Small intestine (tissue), 7 donors: Measurements from ENCODE around the gene MYO1F. TPM values are rescaled to one million over a fixed set of nuclear protein-coding genes. Genes with fewer than 3 reads are reported as not detected.
"Not testable (repeated sequence)": the region's sequence is repeated elsewhere in the genome, so short reads cannot be mapped to it uniquely, and the experiment has no call there.

Experiments
- DNase-seq, 2 donors: peaks; one replicate each; pipeline versions ENCODE4 v3.0.0 to v3.0.0-alpha.2; 2013
- FAIRE-seq: peaks from 2 replicates; lab custom pipeline; 2012; peaks lifted over from hg19 to GRCh38; lab: Jason Lieb, UNC
- H3K27ac ChIP-seq, 3 donors: one replicate each; pipeline ENCODE4 v1.5.1; 2013; ENCODE audit warnings: low read length in 2 of 3, mild to moderate bottlenecking in 2 of 3, control low read depth in 1 of 3, inconsistent platforms in 1 of 3, low read depth in 1 of 3, moderate library complexity in 1 of 3
- H3K27me3 ChIP-seq, 3 donors: one replicate each; pipeline ENCODE4 v1.6.1; 2013; ENCODE audit warnings: low read length in 3 of 3, inconsistent platforms in 1 of 3; ENCODE audit not compliant: control insufficient read depth in 3 of 3, insufficient read depth in 3 of 3
- H3K36me3 ChIP-seq, 3 donors: one replicate each; pipeline ENCODE4 v1.6.1; 2013; ENCODE audit warnings: low read length in 3 of 3, inconsistent platforms in 1 of 3, low read depth in 1 of 3, mild to moderate bottlenecking in 1 of 3, moderate library complexity in 1 of 3; ENCODE audit not compliant: control insufficient read depth in 3 of 3, insufficient read depth in 2 of 3
- H3K4me1 ChIP-seq, 3 donors: one replicate each; pipeline ENCODE4 v1.6.1; 2013; ENCODE audit warnings: low read length in 2 of 3, inconsistent platforms in 1 of 3, low read depth in 1 of 3, mild to moderate bottlenecking in 1 of 3, moderate library complexity in 1 of 3; ENCODE audit not compliant: control insufficient read depth in 3 of 3, insufficient read depth in 2 of 3
- H3K4me3 ChIP-seq, 3 donors: one replicate each; pipeline ENCODE4 v1.5.1; 2013; ENCODE audit warnings: low read length in 3 of 3, control low read depth in 1 of 3, inconsistent platforms in 1 of 3, low read depth in 1 of 3, mild to moderate bottlenecking in 1 of 3, moderate library complexity in 1 of 3
- H3K9me3 ChIP-seq, 2 donors: one replicate each; pipeline ENCODE4 v1.6.1; 2013; ENCODE audit warnings: low read depth in 1 of 2, low read length in 1 of 2; ENCODE audit not compliant: control insufficient read depth in 2 of 2, insufficient read depth in 1 of 2
- WGBS, 3 donors: extraction: QIAGEN DNeasy Blood & Tissue Kit; methylation state at CpG; one replicate each; pipeline ENCODE4 v1.1.7; 2013; 5-methylcytosine and 5-hydroxymethylcytosine counted together
- polyA plus RNA-seq, 4 donors: library from polyadenylated mRNA; stranded (reverse) in 3 of 4; unstranded in 1 of 4; fragments of 200-250 nt in 3 of 4; fragments of 120-200 nt in 1 of 4; gene quantifications; one replicate each; pipeline versions ENCODE4 v1.2.1 to v1.2.3, GENCODE V29; 2013
- donor health status: healthy with polysubstance abuse.
- donor health status: control.
- donor health status: control.
- donor health status: Bipolar disorder and iron deficiency.
- donor health status: healthy.

MYO1F gene
- polyA plus RNA-seq, 4 donors = 1.3 to 13.7 (median 6.0) TPM

DNA sequence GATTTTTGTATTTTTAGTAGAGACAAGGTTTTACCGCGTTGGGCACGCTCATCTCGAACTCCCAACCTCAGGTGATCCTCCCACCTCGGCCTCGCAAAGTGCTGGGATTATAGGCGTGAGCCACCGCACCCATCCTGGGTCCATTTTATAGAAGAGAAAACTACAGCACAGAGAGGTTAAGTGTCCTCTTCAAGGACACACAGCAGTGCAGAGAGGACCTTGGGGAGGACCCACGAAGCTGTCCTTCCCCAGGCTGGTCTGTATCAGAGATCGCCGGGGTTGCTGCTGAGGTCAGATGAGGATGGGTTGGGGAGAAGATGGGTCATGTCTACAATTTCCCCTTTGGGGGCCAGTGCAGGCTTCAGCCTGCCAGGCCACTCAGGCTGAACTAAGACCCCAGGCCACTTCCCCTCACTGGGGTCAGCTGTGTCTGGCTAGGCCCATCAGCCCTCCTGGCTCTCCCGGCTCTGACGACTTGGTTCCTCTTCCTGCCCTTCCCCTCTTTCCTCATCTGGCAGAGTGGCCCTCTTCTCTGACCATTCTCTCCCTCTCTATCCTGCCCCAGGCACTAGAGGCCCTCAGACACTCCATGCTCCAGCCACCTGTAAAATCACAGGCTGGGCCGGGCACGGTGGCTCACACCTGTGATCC, 9.6 kb downstream of the MYO1F start:
- no peaks in the 10 kb centered on the region for H3K9me3 ChIP-seq
- 88 to 97% (median 88%) methylated on average over 14 to 15 of the region's 15 CpGs for WGBS, 3 donors
- no peaks in the 10 kb centered on the region for H3K27me3 ChIP-seq
- H3K4me1 ChIP-seq = no peaks in the 10 kb centered on the region
- H3K4me3 ChIP-seq = no peak overlapping the region
- H3K36me3 ChIP-seq = no peaks in the 10 kb centered on the region
- no peak for FAIRE-seq
- DNase-seq = no peak
- peak overlapping the region in 1 of 3 donors; percentile 30 for H3K27ac ChIP-seq

DNA sequence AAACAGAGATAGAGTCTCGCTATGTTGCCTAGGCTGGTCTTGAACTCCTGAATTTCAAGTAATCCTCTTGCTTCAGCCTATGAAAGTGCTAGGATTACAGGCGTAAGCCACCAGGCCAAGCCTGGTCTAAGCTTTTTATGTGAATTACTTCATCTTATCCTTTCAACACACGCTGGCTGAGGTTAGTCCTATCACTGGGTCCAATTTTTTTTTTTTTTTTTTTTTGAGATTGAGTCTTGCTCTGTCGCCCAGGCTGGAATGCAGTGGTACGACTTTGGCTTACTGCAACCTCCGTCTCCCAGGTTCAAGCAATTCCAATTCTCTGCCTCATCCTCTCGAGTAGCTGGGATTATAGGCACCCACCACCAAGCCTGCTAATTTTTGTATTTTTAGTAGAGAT, 10.4 kb downstream of the MYO1F start:
- no peak for FAIRE-seq

DNA sequence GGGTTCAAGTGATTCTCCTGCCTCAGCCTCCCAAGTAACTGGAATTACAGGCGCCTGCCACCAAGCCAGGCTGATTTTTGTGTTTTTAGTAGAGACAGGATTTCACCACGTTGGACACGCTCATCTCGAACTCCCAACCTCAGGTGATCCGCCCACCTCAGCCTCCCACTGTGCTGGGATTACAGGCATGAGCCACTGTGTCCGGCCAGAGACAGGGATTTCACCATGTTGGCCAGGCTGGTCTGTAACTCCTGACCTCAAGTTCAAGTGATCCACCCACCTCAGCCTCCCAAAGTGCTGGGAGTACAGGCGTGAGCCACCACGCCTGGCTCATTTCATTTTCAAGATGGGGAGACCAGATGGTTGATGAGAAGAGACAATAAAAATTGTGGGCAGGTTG, 12.4 kb downstream of the MYO1F start:
- H3K4me3 ChIP-seq, H3K9me3 ChIP-seq, DNase-seq, H3K36me3 ChIP-seq, FAIRE-seq, H3K4me1 ChIP-seq, H3K27ac ChIP-seq, H3K27me3 ChIP-seq: not testable (repeated sequence)
- WGBS, 3 donors = 85 to 91% (median 87%) methylated on average over 8 of the region's 8 CpGs

More for the DNA sequence above, 10.4 kb downstream of the MYO1F start:
- no peaks in the 10 kb centered on the region for H3K36me3 ChIP-seq
- WGBS, 3 donors = 91 to 92% (median 91%) methylated on average over 7 of the region's 7 CpGs
- DNase-seq = no peak
- no peaks in the 10 kb centered on the region for H3K27me3 ChIP-seq
- no peak overlapping the region for H3K4me3 ChIP-seq
- H3K4me1 ChIP-seq = no peaks in the 10 kb centered on the region
- H3K9me3 ChIP-seq = no peaks in the 10 kb centered on the region
- H3K27ac ChIP-seq = no peak overlapping the region

DNA sequence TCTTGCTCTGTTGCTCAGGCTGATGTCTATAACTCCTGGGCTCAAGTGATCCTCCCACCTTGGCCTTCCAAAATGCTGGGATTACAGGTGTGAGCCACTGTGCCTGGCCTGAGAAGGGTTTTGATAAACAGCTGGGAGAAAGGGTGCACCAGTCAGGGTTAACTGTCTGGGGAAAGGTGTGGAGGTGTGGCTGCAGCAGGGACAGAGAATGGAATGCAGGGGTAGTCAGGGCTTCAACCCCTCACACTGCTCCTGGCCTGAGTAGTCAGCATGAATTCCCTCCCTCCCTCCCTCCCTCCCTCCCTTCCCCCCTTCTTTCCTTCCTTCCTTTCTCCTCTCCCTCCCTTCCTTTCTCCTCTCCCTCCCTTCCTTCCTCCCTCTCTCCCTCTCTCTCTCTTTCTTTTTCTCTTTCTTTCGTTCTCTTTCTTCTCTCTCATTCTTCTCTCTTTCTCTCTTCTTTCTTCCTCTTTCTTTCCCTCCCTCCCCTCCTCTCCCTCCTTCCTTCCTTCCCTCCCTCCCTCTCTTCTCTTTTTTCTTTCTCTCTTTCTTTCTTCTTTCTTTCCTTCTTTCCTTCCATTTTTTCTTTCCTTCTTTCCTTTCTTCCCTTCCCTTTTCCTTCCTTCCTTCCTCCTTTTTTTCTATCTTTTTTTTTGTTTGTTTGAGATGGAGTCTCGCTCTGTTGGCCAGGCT, 16.0 kb downstream of the MYO1F start:
- Histone ChIP-seq H3K27ac (no peak overlapping the region), H3K9me3 (no peaks in the 10 kb centered on the region), H3K4me3 (no peak overlapping the region), H3K36me3 (no peaks in the 10 kb centered on the region), H3K27me3 (no peaks in the 10 kb centered on the region), H3K4me1 (no peaks in the 10 kb centered on the region)
- WGBS, 3 donors = 73 to 88% (median 79%) methylated on average over 2 of the region's 2 CpGs
- no peak for DNase-seq
- no peak for FAIRE-seq

DNA sequence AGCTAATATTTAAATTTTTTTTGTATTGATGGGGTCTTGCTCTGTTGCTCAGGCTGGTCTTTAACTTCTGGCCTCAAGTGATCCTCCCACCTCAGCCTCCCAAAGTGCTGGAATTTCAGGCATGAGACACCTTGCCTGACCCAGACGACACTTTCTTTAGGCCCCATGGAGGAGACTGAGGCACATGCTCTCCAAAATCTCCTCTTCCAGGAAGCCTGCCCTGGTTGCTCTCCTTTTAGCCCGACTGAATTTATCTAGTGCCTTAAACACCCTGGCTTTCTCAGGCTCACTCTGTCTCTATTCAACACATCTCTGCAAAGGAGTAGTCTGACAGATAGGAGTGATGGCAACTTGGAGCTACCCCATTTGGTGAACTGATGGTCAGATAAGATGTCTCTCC, 18.9 kb downstream of the MYO1F start:
- DNase-seq (no peak), FAIRE-seq (no peak)
- H3K4me3 ChIP-seq = no peak overlapping the region
- H3K9me3 ChIP-seq = no peaks in the 10 kb centered on the region
- no peaks in the 10 kb centered on the region for H3K4me1 ChIP-seq
- no peaks in the 10 kb centered on the region for H3K27me3 ChIP-seq
- H3K27ac ChIP-seq = no peak overlapping the region
- 74 to 80% (median 77%) methylated on average over 2 of the region's 2 CpGs for WGBS, 3 donors
- no peaks in the 10 kb centered on the region for H3K36me3 ChIP-seq

DNA sequence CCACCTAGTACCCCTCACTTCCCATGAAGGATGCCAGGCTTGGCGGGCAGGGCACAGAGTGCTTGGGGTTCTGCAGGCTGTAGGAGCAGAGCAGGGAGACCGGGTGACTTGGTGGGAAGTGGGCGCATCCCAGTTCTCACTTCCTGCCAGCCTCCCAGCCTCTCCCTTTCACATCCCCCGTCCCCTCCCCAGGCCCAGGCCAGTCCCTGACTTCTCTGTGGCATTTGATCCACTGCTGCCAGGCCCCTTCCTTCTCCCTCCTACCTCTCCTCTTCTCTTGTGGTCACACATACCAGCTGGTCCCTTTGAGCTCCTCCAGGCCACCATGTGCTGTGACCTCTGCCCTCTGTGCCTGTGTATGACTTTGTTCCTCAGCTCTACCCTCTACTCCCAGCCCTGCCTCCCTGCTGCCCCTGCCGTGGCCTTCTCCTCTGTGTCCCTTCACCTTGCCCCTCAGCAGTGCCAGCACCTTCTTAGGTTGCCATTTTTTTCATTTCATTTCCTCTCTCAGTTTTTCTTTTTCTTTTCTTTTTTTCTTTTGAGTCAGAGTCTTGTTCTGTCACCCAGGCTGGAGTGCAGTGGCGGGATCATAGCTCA, 19.5 kb downstream of the MYO1F start:
- Histone ChIP-seq H3K36me3 (peaks cover 0 to under 1% (median 0%) of the 10 kb centered on the region in 3 donors), H3K4me1 (no peaks in the 10 kb centered on the region), H3K9me3 (no peaks in the 10 kb centered on the region), H3K27ac (no peak overlapping the region), H3K4me3 (no peak overlapping the region), H3K27me3 (no peaks in the 10 kb centered on the region)
- 72 to 81% (median 80%) methylated on average over 6 of the region's 6 CpGs for WGBS, 3 donors
- DNase-seq (no peak), FAIRE-seq (no peak)

DNA sequence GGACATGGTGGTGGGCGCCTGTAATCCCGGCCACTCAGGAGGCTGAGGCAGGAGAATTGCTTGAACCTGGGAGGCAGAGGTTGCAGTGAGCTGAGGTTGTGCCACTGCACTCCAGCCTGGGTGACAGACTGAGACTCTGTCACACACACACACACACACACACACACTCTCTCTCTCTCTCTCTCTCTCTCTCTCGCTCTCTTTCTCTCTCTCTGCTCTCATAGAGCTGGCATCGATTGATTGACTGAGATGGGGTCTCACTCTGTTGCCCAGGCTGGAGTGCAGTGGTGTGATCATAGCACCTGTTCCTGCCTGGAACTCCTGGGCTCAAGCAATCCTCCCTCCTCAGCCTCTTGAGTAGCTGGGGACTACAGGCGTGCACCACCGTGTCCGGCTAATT, 23.5 kb downstream of the MYO1F start:
- H3K9me3 ChIP-seq, FAIRE-seq, H3K27me3 ChIP-seq, DNase-seq, H3K4me3 ChIP-seq, H3K27ac ChIP-seq, H3K4me1 ChIP-seq: not testable (repeated sequence)
- 92 to 96% (median 96%) methylated on average over 6 to 7 of the region's 7 CpGs for WGBS, 3 donors
- H3K36me3 ChIP-seq = peaks cover 0 to 10% (median 2%) of the 10 kb centered on the region in 3 donors

DNA sequence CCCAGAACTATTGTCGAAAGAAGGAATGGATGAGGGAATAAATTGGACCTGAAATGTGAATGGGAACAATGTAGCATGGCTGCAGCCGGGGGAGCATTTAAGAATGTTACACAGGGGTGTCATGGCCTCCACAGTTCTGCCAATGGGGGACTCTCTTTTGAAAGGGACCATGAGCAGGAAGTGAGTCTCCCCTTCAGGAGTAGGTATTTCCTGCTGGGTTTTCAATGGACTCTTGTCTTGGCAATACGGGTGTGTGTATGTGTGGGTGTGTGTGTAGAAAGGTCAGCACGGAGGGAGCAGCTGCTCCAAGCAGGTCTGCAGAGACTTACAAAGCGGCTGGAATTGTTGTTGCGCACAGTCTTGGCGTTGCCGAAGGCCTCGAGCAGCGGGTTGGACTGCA, 24.4 kb downstream of the MYO1F start:
- DNase-seq = peak; percentile 53 to 63

More for the DNA sequence above, 24.4 kb downstream of the MYO1F start:
- Histone ChIP-seq H3K4me3 (no peak overlapping the region), H3K9me3 (no peaks in the 10 kb centered on the region), H3K27ac (no peak overlapping the region), H3K27me3 (no peaks in the 10 kb centered on the region), H3K4me1 (no peaks in the 10 kb centered on the region), H3K36me3 (peaks cover 0 to 15% (median 2%) of the 10 kb centered on the region in 3 donors)
- WGBS, 3 donors = 44 to 70% (median 47%) methylated on average over 10 of the region's 10 CpGs
- no peak for FAIRE-seq
